Transverse colon (tissue), 3 donors: ENCODE measurements around the gene PRKCH.

ENCODE experiments used
- POLR2A ChIP-seq: fragments of 450-650 bp; IDR thresholded peaks from one replicate; pipeline ENCODE4 v1.6.1; 2016; ENCODE audit warnings: antibody characterized with exemption, mild to moderate bottlenecking, moderate library complexity
- TF ChIP-seq, protein P1 (sequence below), 5 experiments: fragments of 200-600 bp in 3 of 5; fragments of 450-650 bp in 2 of 5; sonication (generic) in 3 of 5; IDR thresholded peaks; 1 replicate in 2 of 5; 2 replicates in 3 of 5; pipeline ENCODE4 v1.5.1; 2016 to 2017; ENCODE audit warnings: antibody characterized with exemption in 5 of 5, inconsistent platforms in 3 of 5, mild to moderate bottlenecking in 2 of 5, moderate library complexity in 1 of 5

DNA sequence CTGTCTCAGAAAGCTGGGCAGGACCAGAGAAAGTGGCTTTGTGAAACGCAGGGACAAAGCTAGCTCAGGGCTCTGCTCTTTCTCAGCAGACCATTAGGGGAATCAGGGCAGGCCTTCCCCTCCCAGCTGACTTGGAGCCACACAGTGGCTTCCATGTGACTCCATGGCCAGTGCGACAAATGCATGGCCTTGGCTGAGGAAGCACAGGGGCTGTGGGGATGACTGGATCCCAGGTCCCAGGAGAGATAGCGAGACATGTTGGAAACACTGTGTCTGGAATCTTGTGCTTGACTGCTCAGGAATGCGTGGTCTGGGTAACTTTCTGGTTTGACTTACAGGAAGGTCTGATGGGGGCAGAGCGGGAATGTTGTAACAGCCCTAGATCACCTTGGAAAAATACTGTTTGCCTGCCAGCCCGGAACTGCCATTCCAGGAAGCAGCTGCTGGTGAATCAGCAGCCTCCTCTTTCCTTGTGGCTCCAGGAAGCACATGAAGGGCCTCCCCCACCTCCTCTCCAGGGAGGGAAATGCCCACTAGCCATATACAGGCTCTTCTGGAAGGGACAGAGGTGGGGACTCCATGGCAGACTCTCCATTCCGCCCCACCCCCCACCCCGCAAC lies 240.4 kb downstream of the PRKCH start:
- TF ChIP-seq, protein P1, sequence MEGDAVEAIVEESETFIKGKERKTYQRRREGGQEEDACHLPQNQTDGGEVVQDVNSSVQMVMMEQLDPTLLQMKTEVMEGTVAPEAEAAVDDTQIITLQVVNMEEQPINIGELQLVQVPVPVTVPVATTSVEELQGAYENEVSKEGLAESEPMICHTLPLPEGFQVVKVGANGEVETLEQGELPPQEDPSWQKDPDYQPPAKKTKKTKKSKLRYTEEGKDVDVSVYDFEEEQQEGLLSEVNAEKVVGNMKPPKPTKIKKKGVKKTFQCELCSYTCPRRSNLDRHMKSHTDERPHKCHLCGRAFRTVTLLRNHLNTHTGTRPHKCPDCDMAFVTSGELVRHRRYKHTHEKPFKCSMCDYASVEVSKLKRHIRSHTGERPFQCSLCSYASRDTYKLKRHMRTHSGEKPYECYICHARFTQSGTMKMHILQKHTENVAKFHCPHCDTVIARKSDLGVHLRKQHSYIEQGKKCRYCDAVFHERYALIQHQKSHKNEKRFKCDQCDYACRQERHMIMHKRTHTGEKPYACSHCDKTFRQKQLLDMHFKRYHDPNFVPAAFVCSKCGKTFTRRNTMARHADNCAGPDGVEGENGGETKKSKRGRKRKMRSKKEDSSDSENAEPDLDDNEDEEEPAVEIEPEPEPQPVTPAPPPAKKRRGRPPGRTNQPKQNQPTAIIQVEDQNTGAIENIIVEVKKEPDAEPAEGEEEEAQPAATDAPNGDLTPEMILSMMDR (IDR thresholded peaks at IDR 0.05), result no peak
- no peak for TF ChIP-seq POLR2A
